Measurements from ENCODE around the gene IRAK1.

The IRAK1 gene

DNA sequence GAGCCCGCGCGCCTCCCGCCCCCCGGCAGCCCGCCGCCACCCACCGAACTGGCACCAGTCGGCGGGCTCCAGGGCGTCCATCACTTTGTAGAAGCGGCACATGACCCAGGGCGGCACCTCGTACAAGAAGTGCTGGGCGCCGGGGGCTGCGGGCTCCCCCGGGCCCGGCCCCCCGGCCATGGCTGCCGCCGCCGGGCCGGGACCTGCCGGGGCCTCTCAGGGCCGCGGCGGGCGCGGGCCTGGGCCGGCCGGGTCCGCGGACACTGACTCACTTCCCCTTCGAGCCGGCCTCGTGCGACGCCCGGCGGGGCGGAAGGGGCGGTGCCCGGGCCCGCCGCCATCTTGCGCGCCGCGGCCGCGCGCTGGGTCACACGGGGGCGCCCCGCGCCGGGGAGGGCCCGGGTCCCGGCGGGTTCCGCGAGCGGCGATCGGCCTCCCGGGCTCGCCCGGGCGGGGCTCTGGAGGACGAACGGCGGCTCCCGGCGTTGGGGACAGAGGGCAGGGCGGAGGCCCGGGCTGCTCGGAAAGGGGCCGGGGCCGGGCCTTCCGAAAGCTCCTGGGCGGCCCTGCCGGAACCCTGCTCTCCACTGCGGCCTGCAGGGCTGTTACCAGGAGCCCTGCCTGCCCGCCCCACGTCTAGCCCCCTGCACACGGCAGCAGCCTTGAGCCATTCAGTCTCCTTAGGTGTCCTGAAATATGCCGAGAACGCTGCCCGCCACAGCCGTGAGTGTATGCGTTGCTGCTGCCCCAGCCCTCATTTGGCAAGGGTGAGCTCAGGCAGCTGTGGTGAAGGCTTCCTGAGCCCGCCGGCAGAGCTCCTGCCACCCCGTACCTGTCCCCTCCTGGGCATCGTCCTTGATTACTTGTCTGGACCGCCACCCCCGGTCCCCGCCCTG lies at the start of gene IRAK1:
Gene IRAK1, minus strand, starts transcription at position 270 of the 896 bp plus-strand sequence. Its CDS starts 90 bp downstream, at position 180.
- DNase-seq, result peak; percentile 86

DNA sequence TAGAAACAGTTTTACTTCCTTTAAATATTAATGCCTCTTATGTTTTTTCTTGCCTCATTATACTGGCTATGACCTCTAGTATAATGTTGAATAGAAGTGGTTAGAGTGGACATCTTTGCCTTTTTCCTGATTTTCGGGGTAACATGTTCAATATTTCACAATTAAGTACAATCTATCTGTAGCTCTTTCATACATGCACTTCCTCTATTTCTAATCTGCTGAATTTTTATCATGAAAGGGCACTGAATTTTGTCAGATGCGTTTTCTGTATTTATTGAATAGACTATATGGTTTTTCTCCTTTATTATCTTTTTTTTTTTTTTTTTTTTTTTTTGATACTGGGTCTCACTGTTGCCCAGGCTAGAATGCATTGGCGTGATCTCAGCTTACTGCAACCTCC lies 48.9 kb upstream of the IRAK1 start:
- no peak for DNase-seq

DNA sequence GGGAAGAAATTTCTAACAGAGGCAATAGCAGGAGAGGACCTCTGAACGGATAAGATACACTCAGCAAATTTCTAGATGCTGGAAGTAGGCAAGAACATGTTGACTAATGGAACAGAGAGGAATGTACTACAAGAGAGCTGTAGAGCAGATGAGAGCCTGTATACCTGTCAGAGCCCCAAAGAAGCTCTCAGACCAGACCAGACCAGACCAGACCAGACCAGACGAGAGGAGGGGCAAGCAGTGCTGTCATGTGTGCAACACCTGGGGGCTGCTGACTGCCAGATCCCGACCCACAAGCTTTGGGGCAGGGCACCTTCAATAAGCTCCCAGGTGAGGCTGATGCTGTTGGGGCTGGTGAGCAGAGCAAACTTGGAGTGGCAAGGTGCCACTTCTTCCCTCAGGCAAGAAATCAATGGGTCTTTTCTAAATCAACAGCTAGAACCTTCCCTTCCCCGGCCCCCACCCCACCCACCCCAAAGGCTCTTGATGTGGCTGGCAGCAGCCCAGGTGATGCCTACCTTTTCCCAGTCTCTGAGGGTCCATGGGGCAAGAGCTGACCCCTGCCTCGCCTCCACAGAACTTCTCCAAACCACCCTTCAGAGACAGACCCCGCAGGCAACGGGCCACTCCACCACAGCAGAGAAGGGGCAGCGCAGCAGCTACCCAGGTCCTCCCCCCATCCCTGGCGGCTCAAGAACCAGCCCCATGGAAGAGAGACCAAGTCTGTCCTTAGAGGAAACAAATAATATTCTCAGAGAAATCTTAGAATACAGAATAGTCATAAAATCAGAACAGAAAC lies 45.1 kb upstream of the IRAK1 start:
- DNase-seq, result no peak

DNA sequence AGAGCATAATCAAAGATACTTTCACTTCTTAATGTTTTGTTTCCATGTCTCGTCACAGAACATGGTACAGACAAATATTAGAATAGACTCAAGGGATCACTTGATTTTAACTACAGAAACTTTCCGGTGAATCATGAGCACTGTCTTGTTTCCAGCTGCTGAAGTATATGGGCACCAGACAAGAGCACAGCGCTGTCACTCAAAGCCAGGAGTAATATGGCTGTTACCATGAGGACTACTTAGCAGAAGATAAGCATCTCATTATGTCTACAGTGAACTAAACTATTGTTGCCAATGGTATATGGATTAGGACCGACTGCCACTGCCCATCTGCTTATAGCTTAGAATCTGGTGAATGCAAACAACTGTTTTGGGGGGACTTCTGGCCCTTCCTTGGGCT lies 43.5 kb upstream of the IRAK1 start:
- no peak for DNase-seq

DNA sequence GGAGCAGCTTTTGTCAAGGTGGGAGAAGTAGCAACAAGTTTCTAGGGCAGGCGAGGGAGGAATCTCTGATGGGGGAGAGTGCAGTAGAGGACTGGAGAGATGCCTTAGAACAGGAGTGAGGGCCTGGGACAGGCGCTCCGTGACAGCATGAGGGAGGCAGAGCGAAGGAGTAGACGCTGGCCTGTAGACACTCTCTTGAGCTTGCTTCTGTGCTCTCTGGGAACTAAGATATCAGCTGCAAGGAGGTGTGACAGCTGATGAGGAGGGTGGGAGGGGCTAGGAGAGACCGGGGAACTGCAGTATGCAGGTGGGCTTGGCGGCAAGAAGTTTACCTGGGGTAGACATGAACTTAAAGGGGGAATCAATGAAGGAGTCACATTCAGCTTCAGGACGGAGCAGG lies 42.1 kb upstream of the IRAK1 start:
- no peak for DNase-seq

DNA sequence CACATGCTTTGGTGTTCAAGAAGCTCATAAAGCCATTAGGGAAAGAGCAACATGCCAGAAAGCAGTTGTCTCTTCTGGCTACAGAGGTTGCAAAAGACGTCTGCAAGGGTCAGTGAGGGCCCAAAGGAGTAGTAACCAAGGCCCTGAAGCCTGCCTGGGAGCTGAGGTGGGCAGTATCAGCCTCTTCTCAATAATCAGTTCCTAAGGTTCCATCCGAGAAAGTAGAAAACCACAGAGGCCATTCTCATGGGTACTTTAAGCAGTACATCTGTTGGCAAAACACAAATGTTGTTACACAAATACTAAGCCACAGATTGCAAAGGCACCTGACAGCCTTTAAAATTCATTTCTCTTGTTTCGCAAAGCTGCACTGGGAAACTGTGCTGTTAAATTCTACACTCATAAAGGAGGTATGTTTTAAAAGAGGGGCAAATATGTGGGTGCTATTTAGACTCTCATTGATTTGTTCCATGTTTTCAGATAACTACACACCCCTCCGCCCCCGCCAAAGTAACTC lies 40.1 kb upstream of the IRAK1 start:
- no peak for DNase-seq

DNA sequence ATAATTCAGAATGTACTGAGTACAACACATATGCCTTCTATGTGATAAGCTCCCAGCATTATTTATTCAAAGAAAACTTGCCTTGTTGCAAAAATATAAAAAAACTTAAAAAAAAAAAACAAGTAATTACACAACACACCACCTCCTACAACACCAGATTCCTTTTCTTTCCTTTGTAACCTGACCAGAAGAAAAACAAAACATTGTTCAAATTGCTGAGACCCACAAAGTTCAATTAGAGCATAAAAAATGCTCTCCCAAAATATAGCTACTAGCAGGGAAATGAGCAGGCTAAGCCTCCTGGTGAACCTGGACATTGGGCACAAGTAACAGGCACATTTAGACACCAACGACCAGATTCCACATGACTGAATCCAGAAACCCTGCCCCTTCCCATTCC lies 39.5 kb upstream of the IRAK1 start:
- DNase-seq, result no peak

DNA sequence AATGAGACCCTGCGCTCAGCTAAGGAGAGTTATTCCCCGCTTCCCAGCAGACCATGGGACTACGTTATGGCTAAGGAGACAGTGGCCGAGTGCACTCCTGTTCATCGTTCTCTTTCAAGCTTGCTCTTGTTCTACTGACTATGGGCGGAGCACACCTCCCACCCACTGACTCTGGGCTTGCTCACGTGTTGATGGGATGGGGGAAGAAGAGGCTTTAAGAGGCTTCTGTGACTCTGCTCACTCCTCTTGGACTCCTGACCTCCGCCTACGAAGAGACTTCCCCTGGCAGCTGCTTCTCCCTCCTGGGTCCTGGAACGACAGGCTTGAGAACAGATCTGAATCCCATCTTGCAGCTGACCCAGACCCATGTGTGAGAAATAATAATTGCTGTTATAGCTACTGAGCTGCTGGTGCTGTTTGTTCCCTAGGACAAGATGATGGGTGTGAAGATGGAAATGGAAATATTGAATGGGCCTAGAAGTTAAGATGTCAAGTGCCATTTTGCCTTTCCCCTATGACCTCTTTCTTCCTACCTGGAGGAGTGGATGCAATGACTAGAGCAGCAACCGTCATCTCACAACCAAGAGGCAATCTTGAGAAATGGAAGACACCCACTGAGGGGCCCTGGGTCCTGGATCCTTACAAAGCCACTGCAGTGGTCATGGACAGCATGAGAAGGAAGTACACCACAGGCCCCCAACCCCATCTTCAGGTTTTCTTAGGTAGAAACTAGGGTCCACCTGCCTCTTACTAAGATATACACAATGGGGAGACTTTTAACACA lies 38.7 kb upstream of the IRAK1 start:
- no peak for DNase-seq

DNA sequence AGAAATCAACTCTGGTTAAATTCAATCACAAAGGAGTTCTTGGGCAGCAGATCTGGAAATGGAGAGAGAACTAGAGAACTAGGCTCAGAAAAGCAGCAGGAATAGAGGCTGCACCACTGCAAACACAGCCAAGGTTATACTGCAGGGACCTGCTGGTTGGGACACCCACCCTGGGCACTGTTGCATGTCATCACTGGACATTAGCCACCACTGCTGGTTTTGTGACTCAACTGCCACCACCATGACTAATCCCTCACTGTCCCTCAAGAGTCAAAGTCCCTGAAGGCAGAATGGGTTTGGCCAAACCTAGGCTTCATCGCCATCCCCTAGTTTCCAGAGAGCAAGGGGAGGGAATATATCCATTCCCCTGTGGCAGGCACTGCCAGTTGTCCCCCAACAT lies 38.1 kb upstream of the IRAK1 start:
- no peak for DNase-seq

DNA sequence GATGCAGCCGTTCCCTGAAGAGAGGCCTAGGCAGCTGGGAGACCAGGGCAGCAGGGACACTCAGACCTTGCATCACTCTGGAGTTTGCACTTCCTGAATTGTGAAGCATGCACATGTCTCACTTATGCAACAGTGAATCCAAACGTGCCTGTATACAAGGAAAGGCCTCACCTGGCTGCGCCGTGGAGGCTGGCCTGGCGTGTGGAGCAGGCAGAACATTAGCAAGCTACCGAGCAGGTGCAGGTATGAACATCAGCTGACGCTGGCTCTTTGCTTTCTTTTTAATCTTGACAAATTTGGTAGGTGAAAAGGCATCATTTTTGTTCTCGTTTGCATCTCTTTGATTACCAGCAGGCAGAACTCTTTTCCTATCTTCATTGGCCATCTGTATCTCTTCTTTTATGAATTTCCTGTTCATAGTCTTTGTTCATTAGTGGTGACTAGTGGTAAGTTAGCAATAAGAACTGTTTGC lies 37.1 kb upstream of the IRAK1 start:
- peak; percentile 63 for DNase-seq

DNA sequence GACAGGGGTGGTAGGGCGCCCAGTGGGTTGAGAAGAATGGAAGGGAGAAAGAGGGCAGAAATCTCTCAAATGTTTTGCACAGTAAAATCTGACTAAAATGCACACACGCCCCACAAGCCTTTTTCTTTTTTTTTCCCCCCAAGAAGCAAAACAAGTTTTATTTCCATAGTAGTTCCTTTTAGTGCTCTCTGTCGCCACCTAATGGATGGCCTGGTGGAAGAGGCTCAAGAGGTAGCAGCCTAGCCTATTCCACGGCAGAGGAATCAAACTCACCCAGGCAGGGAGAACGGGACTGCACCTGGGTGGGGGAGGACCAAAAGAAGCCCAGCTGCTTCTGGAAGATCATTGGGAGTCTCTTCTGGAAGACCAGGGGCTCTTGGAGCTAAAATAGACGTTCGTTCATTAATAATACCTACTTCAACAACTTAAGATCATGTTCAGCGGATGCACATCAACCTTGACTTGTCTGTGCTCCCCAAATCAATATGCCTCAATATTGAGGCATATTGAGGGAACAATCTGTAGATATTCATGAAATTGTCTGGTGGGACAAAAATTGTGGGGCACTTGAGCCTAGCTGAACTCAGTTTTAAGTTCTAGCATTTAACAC lies 31.6 kb upstream of the IRAK1 start:
- peak; percentile 83 for DNase-seq

DNA sequence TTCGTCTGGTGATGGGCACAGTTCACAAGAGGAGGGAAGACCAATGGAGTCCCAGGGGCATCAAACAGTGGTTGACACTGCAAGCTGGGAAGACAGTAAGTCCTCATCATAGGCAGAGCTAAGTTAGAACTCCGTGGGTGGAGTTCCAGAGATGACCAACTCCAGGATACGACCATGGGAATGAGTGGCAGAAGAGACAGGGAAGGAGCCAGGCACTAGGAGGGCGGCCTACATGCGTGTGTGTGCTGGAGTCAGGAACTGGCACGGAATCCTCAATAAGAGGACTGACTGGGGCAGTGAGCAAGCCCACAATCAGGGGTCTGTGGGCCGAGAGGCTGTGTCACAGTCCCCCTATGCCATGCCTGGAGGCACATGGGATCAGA lies 30.4 kb upstream of the IRAK1 start:
- no peak for DNase-seq

DNA sequence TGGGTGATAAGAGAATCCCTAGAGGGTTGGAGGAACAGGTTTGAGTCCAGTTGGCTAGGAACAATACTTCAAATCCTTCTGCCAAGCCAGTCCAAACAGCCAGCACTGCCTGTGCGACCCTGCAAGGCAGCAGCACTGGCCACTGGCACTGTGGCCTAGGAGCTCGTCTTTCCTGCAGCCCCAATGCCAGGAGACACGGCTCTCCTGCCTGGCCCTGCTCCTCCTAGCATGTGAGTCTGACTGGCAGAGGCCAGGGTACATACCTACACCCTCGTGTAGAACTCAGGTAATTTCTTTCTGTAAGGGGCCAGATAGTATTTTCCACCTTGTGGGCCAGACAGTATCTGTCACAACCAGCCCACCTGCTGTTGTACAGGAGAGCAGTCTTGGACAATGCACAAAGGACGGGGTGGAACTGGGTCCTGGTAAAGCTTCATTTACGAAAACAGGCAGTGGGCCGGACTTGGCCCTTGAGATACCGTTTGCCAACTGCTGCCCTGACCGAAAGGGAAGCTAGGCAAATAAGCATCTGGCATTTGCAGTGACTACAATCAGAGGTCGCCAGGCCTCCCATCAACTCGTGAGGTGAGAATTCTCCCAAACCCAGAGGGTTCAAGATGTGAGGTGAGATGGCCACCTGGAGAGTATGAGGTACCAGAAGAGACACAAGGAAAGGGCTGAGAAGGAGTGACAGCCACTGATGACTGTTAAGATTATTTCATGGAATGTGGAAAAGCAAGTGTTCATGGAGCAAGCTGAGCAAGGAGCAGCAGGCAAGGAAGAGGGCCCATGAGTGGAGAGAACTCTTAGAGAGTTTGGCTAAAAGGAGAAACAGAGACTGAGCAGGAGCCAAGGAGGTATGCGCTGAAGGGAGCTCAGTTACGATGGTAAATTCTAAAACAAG lies 29.8 kb upstream of the IRAK1 start:
- no peak for DNase-seq

DNA sequence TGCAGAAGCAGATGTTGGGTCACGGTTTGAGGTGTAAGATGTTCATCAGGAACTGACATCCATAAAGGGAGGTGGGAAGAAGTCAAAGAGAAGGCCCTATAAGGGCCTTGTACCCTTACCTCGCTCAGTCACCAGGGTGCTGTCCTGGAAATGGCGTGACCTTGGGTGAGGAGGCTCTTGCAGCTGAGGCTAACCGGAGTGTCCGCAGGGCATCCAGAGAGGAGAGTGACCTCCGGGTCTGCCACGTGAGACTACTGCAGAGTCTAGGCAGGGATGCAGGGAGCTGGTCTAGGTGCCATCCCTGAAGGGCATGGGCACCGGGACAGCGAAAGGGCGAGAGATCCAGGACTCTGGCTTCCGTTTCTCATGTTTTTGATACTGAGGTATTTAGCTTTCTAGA lies 28.7 kb upstream of the IRAK1 start:
- no peak for DNase-seq

DNA sequence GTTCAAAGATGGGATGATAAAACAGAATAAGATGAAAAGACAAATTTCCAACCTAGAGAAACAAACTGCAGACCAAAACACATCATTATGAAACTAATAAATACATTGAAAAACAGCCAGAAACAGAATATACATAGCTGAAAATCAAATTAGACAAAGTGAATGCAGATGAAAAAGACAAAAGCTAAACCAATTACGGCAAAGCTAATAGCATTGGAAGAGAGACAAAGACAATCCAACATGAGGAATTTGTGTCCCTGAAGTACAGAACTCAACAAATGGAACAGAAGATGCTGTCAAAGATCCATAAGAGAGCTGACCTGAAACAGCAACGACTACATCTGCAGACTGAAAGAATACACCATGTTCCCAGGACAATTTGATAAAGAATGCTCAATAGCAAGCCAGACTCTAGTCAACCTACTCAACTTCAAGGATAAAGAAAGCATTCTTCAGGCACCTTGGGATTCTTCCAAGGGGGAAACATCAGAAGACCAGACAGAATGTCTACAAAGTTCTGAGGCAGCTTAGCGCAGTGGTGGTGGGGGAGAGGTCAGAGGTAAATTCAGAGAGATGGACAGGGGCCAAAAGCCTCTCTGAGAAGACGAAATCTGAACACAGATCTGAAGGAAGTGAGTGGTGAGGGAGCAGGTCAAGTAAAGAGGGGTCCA lies 27.4 kb upstream of the IRAK1 start:
- DNase-seq, result no peak

DNA sequence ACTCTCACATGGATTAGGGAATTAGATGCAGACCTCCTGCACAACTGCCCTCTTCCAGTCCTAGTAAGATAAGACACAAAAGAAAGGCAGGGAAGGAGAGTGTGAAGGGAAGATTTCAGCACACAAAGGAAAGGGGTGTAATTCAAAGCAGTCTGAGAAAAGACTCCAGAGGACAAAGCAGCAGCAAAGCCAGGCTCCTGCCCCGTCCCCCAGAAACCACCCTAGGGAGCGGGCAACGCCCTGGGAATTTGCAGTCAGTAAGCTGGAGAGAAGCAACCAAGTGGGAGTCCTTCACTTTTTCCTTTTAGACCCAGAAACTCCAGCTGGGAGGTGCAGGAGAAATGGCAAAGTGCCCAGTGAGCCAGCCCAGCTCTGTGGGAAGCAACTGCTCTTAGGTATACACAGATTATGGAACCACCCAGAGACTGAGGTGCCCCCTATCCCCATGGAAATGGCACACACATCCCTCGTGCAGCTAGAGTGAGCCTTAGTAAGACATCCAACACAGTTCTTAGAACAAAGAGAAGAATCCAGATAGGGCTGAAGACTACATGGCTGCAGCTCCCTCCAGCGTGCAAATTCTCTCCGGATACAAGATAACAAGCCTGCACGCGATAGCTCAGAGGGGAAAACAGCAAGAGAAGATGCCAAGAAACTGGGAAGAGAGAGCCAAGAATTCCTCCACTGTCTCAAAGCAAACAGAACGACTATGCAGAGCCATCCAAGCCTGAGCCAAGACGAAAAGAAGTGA lies 26.5 kb upstream of the IRAK1 start:
- DNase-seq, result no peak

DNA sequence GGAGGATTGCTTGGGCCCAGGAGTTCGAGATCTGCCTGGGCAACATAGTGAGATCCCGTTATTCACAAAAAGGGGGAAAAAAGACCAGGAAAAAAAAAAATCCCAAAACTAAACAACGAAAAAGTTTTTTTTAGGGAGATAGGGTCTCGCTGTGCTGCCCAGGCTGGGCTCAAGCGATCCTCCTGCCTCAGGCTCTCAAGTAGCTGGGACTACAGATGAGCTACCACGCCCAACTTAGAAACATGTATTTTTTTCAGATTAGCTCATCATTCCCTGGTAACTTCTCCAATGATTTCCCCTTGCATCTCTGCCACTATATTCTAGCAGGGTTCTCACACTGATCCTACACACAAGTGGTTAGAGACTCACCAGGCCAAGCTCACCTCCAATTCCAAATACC lies 24.4 kb upstream of the IRAK1 start:
- no peak for DNase-seq

DNA sequence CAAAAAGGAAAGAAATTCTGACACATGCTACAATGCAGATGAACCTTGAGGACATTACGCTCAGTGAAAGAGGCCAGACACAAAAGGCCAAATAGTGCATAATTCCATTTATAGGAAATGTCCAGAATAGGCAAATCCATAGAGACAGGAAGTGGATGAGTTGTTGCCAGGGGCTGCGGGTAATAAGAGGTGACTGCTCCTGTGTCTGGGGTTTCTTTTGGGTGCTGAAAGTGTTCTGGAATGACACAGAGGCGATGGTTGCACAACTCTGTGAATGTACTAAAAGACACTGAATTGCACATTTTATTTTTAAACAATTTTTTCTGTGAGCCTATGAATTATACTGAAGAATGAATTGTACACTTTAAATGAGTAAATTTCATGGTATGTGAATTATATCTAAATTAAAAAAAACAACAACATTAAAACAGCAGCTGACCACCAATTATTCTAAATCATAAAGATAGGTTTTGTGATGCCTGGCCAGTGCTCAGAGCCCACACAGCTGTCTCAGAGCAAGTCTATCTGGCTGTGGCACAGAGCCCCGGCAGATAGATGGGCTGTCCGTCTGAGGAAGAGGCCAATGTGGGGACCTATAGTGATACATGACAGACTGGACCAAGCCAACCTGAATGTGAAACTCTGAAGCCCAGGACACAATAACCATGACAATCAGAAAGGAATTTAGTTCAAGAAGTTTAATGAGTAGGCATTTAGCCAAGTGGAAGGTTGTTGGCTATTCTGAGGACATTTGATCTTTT lies 23.5 kb upstream of the IRAK1 start:
- DNase-seq, result no peak

DNA sequence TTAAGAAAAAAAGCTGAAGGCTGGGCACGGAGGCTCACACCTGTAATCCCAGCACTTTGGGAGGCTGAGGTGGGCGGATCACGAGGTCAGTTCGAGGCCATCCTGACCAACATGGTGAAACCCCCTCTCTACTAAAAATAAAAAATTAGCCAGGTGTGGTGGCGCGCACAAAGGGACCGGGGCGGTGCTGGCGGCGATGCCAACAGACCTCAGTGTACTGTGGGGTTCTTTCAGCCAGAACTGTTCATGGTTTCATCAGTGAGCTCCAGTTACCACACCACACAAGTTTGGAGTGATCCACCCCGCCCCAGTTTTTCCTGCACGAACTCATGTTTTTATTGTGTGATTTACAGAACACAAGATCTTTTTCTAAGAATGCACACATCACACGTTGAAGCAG lies 21.2 kb upstream of the IRAK1 start:
- DNase-seq, result no peak

Measured in activated effector memory CD4-positive, alpha-beta T cell treated with anti-CD3 and anti-CD28 coated beads, Interleukin-2, amount 50 U/mL, for 16 hours (primary cell).